ENCODE measurements around the gene ZNF146.
"Not testable (repeated sequence)": the region's sequence is repeated elsewhere in the genome, so short reads cannot be mapped to it uniquely, and the experiment has no call there.

ZNF146 gene

DNA sequence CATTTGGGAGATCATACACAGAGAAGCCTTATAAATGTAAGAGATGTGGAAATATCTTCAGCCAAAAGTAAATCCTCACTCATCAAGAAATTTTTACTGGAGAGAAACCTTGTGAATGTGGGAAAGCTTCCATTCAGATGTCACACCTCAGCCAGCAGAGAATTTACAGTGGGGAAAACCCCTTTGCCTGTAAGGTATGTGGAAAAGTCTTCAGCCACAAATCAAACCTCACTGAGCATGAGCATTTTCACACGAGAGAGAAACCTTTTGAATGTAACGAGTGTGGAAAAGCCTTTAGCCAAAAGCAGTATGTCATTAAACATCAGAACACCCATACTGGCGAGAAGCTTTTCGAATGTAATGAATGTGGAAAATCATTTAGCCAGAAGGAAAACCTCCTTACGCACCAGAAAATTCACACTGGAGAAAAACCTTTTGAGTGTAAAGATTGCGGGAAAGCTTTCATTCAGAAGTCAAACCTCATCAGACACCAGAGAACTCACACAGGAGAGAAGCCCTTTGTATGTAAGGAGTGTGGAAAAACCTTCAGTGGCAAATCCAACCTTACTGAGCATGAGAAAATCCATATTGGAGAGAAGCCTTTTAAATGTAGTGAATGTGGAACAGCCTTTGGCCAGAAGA lies 21.5 kb downstream of the ZNF146 start:
- no peak for DNase-seq

DNA sequence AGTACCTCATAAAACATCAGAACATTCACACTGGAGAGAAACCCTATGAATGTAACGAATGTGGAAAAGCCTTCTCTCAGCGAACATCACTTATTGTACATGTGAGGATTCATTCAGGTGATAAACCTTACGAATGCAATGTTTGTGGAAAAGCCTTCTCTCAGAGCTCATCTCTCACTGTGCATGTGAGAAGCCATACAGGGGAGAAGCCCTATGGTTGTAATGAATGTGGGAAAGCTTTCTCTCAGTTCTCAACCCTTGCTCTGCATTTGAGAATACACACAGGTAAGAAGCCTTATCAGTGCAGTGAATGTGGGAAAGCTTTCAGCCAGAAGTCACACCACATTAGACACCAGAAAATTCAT lies 22.0 kb downstream of the ZNF146 start:
- DNase-seq = no peak

DNA sequence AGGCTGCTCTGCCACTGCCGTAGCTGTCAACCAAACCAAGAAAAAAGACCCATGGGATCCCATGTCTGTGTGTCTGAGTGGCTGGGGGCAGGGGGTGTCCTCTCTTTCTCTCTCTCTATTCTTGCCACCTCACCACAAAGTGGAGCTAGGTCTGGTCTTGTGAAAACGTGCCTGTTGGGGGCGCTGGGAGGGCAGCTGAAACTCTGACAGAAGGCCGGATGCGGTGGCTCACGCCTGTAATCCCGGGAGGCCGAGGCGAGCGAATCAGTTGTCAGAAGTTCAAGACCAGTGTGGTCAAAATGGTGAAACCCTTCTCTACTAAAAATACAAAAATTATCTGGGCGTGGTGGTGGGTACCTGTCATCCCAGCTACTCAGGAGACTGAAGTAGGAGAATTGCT lies 29.2 kb downstream of the ZNF146 start:
- DNase-seq = no peak

DNA sequence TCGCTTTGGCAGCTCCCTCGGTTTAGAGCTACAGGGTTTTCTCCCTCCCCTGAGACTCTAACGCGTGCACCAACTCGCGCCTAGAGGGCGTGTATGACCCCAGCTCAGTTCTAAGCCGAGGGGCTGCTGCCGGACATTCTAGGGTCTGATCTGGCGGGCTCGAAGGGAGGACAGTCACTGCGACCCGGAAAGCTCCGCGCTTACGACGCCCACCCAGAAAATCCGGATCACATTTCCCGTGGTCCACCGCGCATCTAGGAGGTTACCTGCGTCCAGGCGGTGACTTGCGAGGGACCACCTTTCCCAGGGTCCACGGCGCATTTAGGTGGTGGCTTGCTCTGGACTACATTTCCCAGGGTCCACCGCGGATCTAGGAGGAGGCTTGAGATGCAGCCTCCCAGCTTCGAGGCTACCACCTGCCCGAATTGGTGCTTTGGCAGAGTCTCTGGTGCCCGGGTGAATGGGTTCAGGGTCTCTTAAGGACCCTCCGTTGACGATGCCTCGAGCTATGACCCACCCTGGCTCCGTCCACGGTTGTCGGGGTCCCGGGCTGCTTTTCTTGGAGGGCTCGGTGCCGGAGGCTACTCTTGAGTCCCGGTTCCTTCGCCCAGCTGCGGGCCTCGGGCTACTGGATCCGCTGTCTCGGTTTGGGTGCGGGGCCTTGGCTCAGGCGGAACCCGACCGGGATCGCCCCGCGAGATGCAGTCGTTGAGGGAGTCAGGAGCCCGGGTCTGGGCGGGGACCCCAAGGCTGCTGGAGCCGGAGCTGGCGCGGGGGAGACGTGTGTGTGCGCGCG lies 30.5 kb downstream of the ZNF146 start:
- DNase-seq = no peak

DNA sequence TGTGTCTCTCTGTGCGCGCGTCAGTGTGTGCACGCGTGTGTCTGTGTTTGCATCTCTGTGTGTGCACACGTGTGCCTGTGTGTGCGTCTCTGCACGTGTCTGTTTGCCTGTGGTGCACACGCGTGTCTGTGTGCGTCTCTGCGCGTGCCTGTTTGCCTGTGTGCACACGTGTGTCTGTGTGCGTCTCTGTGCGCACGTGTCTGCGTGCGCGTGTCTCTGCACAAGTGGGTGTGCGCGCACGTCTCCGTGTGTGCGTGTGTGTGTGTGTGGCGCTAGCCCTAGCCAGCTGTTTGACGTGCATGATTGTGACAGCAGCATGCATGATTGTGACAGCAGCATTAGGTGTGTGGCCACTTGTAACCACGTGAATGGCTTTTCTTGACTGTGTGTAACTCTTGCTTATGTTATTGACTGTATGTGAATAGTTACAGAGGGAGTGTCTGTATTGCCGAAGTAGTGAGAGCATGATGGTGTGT lies 31.1 kb downstream of the ZNF146 start:
- no peak for DNase-seq

DNA sequence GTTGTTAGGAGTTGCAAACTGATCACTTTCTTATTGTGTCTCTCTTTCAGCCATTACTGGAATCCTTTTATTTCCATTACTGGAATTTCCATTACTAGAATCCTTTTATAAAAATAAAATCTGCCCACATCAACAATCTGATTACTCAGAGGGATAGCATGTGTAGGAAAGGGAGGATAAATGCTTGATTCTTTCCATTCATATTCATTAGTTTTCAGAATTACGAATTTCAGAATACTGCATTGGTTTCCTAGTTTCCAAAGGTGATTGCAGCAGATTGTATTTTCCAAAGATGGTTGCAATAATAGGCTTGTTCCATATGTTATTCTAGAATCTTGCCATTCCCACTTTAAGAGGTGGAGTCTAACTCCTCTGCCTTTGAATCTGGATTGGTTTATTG lies 37.1 kb downstream of the ZNF146 start:
- DNase-seq = no peak

DNA sequence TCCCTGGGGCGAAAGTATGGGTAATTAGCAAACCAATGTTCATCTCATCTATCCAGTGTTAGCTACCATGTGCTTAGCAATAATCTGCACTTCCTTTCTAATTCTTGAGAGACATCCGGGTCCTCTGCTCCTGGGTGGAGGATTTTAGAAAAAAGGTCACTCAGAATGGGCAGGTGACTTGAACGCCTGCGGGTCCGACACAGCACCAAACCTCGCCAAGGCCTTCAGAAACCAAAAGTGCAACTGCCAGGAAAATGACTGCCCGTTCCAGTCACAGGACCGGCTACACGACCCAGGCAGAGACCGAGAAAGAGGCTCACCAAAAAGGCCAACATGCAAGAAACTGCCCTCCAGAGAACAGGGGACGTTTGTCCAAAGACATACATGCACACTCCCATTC lies 39.9 kb downstream of the ZNF146 start:
- no peak for DNase-seq

DNA sequence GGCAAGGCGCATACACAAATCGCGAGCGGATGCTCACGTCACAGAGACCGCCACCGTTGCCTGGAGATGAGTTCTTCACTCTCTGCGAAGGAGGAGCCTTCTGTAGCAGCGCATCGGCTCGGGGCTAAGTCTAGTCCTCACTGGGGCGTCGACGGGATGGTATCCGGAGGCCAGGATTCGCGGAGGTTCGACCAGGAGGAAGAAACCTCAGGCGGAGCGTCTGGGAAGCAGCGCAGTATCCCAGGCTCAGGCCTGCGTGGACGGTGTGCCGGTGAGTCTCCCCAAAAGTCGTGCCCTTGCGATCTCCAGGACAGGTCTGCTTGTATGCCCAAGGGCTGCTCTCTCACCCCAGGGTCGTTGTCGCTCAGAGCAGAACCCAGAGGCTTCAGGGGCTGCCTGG lies 40.4 kb downstream of the ZNF146 start:
- DNase-seq = no peak

DNA sequence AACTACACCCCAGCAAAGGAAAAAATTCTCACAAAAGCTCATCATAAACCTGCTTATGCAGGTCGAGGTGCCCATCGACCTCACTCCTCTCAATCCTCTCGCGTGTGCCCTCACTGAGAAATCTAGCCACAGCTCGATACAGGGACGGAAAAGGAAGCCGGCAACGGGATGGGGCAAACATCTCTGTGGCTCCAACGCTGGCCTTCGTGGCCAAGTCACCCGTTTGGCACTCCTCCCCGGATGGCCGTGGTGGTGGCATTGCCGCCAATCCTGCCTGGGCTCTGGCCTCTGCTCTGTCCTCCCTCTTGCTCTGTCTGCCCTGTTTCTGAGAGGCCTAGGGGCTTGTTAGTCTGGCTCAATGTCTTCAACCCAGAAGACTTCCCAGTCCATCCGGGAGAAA lies 41.2 kb downstream of the ZNF146 start:
- no peak for DNase-seq

DNA sequence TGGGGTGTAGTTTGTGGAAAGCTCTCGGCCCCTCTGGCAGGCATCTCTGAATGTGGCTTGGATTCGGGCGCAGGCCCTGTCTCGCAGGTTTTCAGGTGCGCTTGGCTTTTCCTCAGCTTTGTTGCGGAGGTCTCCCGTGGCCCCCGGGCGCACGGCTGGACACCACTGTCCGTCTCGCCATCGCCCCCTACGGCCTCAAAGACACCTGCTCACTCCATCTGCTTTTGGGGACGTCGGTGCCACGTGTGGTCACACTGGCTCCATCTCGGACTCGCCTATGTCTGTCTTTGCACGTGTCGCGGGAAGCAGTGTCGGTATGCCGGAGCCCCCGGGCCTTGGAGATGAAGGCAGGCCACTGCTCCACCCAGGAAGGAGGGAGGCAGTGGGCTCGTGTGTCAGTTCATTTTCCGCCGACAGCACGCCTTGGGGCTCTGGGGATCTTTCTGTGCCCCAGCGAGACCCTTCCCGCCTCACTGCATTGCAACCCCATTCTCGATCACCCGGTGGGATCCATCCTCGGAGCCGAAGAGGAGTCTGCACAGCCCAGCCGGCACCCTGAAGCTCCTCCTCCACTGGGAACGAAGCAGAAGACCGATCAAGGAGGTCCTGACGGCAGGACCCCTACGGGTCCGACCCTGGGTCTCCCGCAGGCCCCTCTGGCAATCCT lies 42.1 kb downstream of the ZNF146 start:
- DNase-seq = no peak

DNA sequence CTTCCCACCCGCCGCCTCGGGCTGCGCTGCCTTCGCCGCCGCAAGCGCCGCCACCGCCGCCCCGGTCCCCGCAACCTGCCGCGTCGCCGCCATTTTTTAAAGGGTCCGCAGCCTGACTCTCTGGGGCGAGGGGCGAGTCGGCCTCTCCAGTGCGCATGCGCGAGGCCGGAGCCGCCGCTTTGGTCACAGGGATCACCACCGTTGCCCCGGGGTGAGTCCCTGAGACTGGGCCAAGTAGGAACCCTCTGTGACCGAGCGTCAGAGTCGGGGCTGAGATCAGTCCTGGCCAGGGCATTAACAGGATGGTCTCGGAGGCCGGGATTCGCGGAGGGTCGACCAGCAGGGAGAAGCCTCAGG lies 42.6 kb downstream of the ZNF146 start:
- DNase-seq = no peak

DNA sequence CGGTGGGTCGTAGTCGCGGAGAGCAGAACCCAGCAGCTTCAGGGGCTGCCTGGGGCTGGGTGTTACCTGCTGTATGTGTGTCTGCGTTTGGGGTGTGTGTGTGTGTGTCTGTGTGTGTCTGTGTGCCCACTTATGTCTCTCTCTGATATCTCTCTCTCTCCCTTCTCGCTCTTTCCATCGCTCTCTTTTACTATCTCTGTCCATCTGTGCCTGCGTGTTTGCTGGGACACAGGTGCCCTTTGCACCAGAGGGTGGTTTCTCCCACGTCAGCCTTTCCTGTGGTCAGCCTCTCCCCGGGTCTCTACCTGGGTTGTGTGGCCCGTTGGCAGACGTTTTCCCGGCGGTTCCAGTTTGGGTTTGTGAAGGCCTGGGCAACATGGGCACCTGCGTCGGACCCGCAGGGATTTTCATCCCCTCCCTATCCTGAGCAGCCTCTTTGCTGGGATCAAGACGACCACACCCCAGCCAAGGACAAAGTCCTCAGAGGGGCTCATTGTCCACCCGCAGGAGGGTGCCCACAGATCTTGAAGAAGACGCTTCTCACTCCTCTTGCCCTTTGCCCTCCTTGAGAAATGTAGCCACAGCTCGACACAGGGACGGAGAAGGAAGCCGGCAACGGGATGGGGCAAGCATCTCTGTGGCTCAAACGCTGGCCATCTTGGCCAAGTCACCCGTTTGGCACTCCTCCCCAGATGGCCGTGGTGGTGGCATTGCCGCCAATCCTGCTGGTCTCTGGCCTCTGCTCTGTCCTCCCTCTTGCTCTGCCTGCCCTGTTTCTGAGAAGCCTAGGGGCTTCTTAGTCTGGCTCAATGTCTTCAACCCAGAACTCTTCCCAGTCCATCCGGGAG lies 43.3 kb downstream of the ZNF146 start:
- DNase-seq = no peak

DNA sequence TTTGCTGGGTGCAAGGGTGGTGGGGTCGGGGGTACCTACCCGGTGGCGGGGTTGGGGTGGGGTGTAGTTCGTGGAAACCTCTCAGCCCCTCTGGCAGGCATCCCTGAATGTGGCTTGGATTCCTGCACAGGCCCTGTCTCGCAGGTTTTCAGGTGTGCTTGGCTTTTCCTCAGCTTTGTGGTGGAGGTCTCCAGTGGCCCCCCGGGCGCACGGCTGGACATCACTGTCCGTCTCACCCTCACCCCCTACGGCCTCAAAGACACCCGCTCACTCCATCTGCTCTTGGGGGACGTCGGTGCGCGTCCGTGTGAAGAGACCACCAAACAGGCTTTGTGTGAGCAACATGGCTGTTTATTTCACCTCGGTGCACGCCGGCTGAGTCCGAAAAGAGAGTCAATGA lies 44.3 kb downstream of the ZNF146 start:
- DNase-seq = no peak

DNA sequence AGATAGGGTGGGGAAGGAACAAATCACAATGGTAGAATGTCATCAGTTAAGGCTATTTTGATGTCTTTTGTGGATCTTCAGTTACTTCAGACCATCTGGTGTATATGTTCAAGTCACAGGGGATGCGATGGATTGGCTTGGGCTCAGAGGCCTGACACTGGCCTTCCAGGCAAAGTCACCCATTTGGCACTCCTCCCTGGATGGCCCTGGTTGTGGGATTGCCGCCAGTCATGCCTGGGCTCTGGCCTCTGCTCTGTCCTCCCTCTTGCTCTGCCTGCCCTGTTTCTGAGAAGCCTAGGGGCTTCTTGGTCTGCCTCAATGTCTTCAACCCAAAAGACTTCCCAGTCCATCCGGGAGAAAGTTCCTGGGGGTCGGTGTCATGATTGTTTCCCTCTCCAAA lies 50.2 kb downstream of the ZNF146 start:
- DNase-seq = no peak

DNA sequence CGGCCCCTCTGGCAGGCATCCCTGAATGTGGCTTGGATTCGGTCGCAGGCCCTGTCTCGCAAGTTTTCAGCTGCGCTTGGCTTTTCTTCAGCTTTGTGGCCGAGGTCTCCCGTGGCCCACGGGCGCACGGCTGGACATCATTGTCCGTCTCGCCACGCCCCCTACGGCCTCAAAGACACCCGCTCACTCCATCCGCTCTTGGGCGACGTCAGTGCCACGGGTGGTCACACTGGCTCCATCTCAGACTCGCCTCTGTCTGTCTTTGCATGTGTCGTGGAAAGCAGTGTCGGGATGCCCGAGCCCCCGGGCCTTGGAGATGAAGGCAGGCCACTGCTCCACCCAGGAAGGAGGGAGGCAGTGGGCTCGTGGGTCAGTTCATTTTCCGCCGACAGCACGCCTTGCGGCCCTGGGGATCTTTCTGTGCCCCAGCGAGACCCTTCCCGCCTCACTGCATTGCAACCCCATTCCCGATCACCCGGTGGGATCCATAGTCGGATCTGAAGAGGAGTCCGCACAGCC lies 51.0 kb downstream of the ZNF146 start:
- no peak for DNase-seq

DNA sequence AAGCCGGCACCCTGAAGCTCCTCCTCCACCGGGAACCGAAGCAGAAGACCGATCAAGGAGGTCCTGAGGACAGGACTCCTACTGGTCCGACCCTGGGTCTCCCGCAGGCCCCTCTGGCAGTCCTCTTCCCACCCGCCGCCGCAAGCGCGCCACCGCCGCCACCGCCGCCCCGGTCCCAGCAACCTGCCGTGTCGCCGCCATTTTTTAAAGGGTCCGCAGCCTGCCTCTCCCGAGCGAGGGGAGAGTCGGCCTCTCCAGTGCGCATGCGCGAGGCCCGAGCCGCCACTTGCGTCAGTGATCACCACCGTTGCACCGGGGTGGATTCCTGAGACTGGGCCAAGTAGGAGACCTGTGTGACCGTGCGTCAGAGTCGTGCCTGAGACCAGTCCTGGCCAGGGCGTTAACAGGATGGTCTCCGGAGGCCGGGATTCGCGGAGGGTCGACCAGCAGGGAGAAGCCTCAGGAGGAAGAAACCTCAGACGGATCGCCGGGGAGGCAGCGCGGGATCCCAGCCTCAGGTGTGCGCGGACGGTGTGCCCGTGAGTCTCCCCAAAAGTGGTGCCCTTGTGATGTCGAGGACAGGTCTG lies 51.6 kb downstream of the ZNF146 start:
- no peak for DNase-seq

DNA sequence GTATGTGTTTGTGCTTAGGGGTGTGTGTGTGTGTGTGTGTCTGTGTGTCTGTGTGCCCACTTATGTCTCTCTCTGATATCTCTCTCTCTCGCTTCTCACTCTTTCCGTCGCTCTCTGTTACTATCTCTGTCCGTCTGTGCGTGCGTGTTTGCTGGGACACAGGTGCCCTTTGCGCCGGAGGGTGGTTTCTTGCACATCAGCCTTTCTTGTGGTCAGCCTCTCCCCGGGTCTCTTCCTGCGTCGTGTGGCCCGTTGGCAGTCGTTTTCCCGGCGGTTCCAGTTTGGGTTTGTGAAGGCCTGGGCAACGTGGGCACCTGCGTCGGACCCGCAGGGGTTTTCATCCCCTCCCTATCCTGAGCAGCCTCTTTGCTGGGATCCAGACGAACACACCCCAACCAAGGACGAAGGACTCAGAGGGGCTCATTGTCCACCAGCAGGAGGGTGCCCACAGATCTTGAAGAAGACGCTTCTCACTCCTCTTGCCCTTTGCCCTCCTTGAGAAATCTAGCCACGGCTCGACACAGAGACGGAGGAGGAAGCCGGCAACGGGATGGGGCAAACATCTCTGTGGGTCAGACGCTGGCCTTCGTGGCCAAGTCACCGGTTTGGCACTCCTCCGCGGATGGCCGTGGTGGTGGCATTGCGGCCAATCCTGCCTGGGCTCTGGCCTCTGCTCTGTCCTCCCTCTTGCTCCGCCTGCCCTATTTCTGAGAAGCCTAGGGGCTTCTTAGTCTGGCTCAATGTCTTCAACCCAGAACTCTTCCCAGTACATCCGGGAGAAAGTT lies 52.3 kb downstream of the ZNF146 start:
- no peak for DNase-seq

DNA sequence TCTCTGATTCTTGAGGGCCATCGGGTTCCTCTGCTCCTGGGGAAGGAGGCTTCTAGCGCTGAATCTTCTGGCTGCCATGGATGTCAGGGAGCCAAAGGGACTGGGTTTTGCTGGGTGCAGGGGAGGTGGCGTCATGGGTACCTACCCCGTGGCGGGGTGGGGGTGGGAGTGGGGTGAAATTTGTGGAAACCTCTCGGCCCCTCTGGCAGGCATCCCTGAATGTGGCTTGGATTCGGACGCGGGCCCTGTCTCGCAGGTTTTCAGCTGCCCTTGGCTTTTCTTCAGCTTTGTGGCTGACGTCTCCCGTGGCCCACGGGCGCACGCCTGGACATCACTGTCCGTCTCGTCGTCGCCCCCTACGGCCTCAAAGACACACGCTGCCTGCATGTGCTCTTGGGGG lies 53.2 kb downstream of the ZNF146 start:
- not testable (repeated sequence) for DNase-seq

DNA sequence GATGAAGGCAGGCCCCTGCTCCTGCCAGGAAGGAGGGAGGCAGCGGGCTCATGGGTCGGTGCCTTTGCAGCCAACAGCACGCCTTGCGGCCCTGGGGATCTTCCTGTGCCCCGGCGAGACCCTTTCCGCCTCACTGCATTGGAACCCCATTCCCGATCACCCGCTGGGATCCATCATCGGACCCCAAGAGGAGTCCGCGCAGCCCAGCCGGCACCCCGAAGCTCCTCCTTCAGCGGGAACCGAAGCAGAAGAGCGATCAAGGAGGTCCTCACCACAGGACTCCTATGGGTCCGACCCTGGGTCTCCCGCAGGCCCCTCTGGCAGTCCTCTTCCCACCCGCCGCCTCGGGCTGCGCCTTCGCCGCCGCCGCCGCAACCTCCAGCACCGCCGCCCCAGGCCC lies 53.7 kb downstream of the ZNF146 start:
- not testable (repeated sequence) for DNase-seq

DNA sequence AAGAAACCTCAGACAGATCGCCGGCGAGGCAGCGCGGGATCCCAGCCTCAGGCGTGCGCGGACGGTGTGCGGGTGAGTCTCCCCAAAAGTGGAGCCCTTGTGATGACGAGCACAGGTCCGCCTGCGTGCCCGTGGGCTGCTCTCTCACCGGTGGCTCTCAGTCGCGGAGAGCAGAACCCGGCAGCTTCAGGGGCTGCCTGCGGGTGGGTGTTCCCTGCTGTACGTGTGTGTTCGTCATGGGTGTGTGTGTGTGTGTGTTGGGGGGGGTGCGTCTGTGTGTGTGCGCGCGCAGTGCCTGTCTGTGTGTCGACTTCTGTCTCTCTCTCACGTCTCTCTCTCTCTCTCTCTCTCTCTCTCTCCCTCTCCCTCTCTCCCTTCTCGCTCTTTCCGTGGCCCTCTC lies 54.4 kb downstream of the ZNF146 start:
- DNase-seq = not testable (repeated sequence)

All from activated CD4-positive, CD25-positive, alpha-beta regulatory T cell treated with anti-CD3 and anti-CD28 coated beads, Interleukin-2, amount 50 U/mL, for 72 hours (primary cell).